WTC11 (cell line): ENCODE measurements around the gene NSMF. TPM values are rescaled to one million over a fixed set of nuclear protein-coding genes. Genes with fewer than 3 reads are reported as not detected.

Experiments used
- ATAC-seq: fragments of 200-7000 bp; cut with Tn5 transposase; 2 replicates; pipeline ENCODE4 v1.10.0; 2021; ENCODE audit warnings: mild to moderate bottlenecking, moderate library complexity
- CTCF ChIA-PET: fragments of 300-600 bp; sonication (Branson Sonifier 250); formaldehyde crosslinking; loops from one replicate; lab custom pipeline; 2021; ENCODE audit warnings: antibody characterized with exemption; lab: Charles Lee
- POLR2A ChIA-PET: fragments of 350-600 bp; sonication (Branson Sonifier 250); formaldehyde crosslinking; loops from one replicate; lab custom pipeline; 2021; ENCODE audit warnings: antibody characterized with exemption; lab: Charles Lee
- DNase-seq: peaks from one replicate; pipeline ENCODE4 v3.0.0; 2021; ENCODE audit warnings: low spot score
- H3K27ac Mint-ChIP-seq: 2 replicates; pipeline ENCODE4 v1.8.0; 2021; ENCODE audit warnings: mixed read lengths
- H3K27me3 Mint-ChIP-seq: 2 replicates; pipeline ENCODE4 v1.8.0; 2021; ENCODE audit warnings: low read depth, mild to moderate bottlenecking, moderate library complexity, mixed read lengths
- H3K36me3 Mint-ChIP-seq: 2 replicates; pipeline ENCODE4 v1.8.0; 2021; ENCODE audit warnings: mixed read lengths
- H3K4me1 Mint-ChIP-seq: 2 replicates; pipeline ENCODE4 v1.8.0; 2022; ENCODE audit warnings: mixed read lengths
- H3K4me3 Mint-ChIP-seq: 2 replicates; pipeline ENCODE4 v1.8.0; 2021; ENCODE audit warnings: mild to moderate bottlenecking, moderate library complexity, mixed read lengths
- H3K9me3 Mint-ChIP-seq: 2 replicates; pipeline ENCODE4 v1.8.0; 2021; ENCODE audit warnings: mixed read lengths
- AFF4 ChIP-seq: sonication (generic); formaldehyde crosslinking; IDR thresholded peaks from 2 replicates; pipeline ENCODE4 v1.8.1; 2023; ENCODE audit warnings: mild to moderate bottlenecking, missing genetic modification reagents, borderline replicate concordance
- ARID4B ChIP-seq: sonication (generic); formaldehyde crosslinking; IDR thresholded peaks from 2 replicates; pipeline ENCODE4 v1.8.0; 2023; ENCODE audit warnings: missing genetic modification reagents, mild to moderate bottlenecking, borderline replicate concordance
- ATF2 ChIP-seq: sonication (generic); formaldehyde crosslinking; IDR thresholded peaks from 2 replicates; pipeline ENCODE4 v1.8.1; 2022; ENCODE audit warnings: low read depth, missing genetic modification reagents, borderline replicate concordance
- ATF3 ChIP-seq: sonication (generic); formaldehyde crosslinking; conservative IDR thresholded peaks from 2 replicates; pipeline ENCODE4 v1.8.1; 2022; ENCODE audit warnings: mild to moderate bottlenecking, missing genetic modification reagents
- CREB1 ChIP-seq: sonication (generic); formaldehyde crosslinking; IDR thresholded peaks from 2 replicates; pipeline ENCODE4 v1.8.0; 2023; ENCODE audit warnings: mild to moderate bottlenecking, missing genetic modification reagents
- EMX1 ChIP-seq: fragments of 250-450 bp; sonication (Bioruptor Pico); IDR thresholded peaks from 2 replicates; pipeline ENCODE4 v1.8.0; 2021; ENCODE audit warnings: mild to moderate bottlenecking
- GABPB1 ChIP-seq: sonication (generic); formaldehyde crosslinking; IDR thresholded peaks from 2 replicates; pipeline ENCODE4 v1.8.1; 2023; ENCODE audit warnings: mild to moderate bottlenecking, missing genetic modification reagents
- IRF2 ChIP-seq: sonication (generic); formaldehyde crosslinking; IDR thresholded peaks from 2 replicates; pipeline ENCODE4 v1.8.0; 2022; ENCODE audit warnings: low read depth, missing genetic modification reagents, borderline replicate concordance
- MLX ChIP-seq: sonication (generic); formaldehyde crosslinking; IDR thresholded peaks from 2 replicates; pipeline ENCODE4 v1.8.1; 2023; ENCODE audit warnings: mild to moderate bottlenecking, missing genetic modification reagents, moderate library complexity
- PRDM15 ChIP-seq: sonication (generic); formaldehyde crosslinking; IDR thresholded peaks from 2 replicates; pipeline ENCODE4 v1.8.0; 2022; ENCODE audit warnings: missing genetic modification reagents
- RORB ChIP-seq: fragments of 250-450 bp; sonication (Bioruptor Pico); IDR thresholded peaks from 2 replicates; pipeline ENCODE4 v1.9.0; 2021; ENCODE audit warnings: mild to moderate bottlenecking
- ZBTB21 ChIP-seq: sonication (generic); formaldehyde crosslinking; IDR thresholded peaks from 2 replicates; pipeline ENCODE4 v1.8.1; 2023; ENCODE audit warnings: mild to moderate bottlenecking, missing genetic modification reagents, borderline replicate concordance
- ZNF317 ChIP-seq: sonication (generic); formaldehyde crosslinking; IDR thresholded peaks from 2 replicates; pipeline ENCODE4 v1.8.1; 2023; ENCODE audit warnings: low read depth, mild to moderate bottlenecking, moderate library complexity, missing genetic modification reagents, borderline replicate concordance
- ZNF416 ChIP-seq: fragments of 250-450 bp; sonication (Bioruptor Pico); IDR thresholded peaks from 2 replicates; pipeline ENCODE4 v1.9.0; 2021; ENCODE audit warnings: mild to moderate bottlenecking, inconsistent platforms
- ZNF512 ChIP-seq: sonication (generic); formaldehyde crosslinking; IDR thresholded peaks from 2 replicates; pipeline ENCODE4 v1.8.1; 2022; ENCODE audit warnings: missing genetic modification reagents, borderline replicate concordance
- total RNA-seq: library from RNA; stranded (reverse); gene quantifications from 3 replicates; pipeline ENCODE4 v1.2.3, GENCODE V29; 2021

NSMF gene
- total RNA-seq, 1 experiment from 2014 or later = 61.9 TPM

- Mint-ChIP-seq H3K4me1 (no peaks in the 10 kb centered on the region), H3K36me3 (peaks cover 16% of the 10 kb centered on the region), H3K27ac (no peak overlapping the region), H3K9me3 (peaks cover 26% of the 10 kb centered on the region), H3K4me3 (no peak overlapping the region)
- ATAC-seq (no peak), DNase-seq (no peak)
- CTCF ChIA-PET = interaction anchor here (1.7 kb wide), 1 partner anchor 9 kb away, joined by 4 read pairs; no protein-coding TSS in a partner anchor
- POLR2A ChIA-PET = no interaction called here
- TF ChIP-seq ARID4B (CRISPR knock-in tag) = no peak
- no peak for TF ChIP-seq ZNF416 (CRISPR knock-in tag)
- TF ChIP-seq, all 79 proteins: peak for 0
- peaks cover 13% of the 10 kb centered on the region for H3K27me3 Mint-ChIP-seq
Observed at GRCh38 chr9:137500666-137501397, 41.7 kb upstream of the NSMF start.

- Mint-ChIP-seq H3K4me1 (no peaks in the 10 kb centered on the region), H3K4me3 (no peak overlapping the region), H3K27ac (no peak overlapping the region), H3K36me3 (peaks cover 16% of the 10 kb centered on the region), H3K9me3 (peaks cover 26% of the 10 kb centered on the region), H3K27me3 (peaks cover 13% of the 10 kb centered on the region)
- ATAC-seq = no peak
- no peak for DNase-seq
- ChIA-PET CTCF (interaction anchor here (0.5 to 1.7 kb wide), 3 partner anchors 9 to 25 kb away, joined by 3 to 4 read pairs (median 3); no protein-coding TSS in a partner anchor), POLR2A (no interaction called here)
- TF ChIP-seq AFF4 (CRISPR knock-in tag) = no peak
- no peak for TF ChIP-seq ZNF512
- TF ChIP-seq EMX1 (CRISPR knock-in tag) = no peak
- no peak for TF ChIP-seq GABPB1 (CRISPR knock-in tag)
- no peak for TF ChIP-seq CREB1
- no peak for TF ChIP-seq IRF2 (CRISPR knock-in tag)
- TF ChIP-seq ZBTB21 = no peak
- TF ChIP-seq ZNF317 (CRISPR knock-in tag) = no peak
- TF ChIP-seq RORB (CRISPR knock-in tag) = no peak
- TF ChIP-seq ATF2 (CRISPR knock-in tag) = no peak
- TF ChIP-seq MLX (CRISPR knock-in tag) = no peak
- TF ChIP-seq PRDM15 (CRISPR knock-in tag) = no peak
- TF ChIP-seq ATF3 (CRISPR knock-in tag) = no peak
Observed at GRCh38 chr9:137499858-137500661, 40.9 kb upstream of the NSMF start.
